GM23338 (cell line): Measurements from ENCODE around the gene C13orf46.

Experiments
- EZH2 ChIP-seq: fragments of 200-600 bp; sonication (generic); IDR thresholded peaks from one replicate; pipeline ENCODE4 v1.8.0; 2017; ENCODE audit warnings: antibody characterized with exemption, mild to moderate bottlenecking, low read depth; ENCODE audit not compliant: unreplicated experiment
- POLR2AphosphoS5 ChIP-seq: IDR thresholded peaks from 2 replicates; pipeline ENCODE4 v1.6.1; 2016; ENCODE audit warnings: antibody characterized with exemption, low read depth
- TF ChIP-seq, protein P1 (sequence below), 2 experiments: fragments of 200-600 bp in 1 of 2; sonication (generic) in 1 of 2; conservative IDR thresholded peaks; 2 replicates each; pipeline versions ENCODE4 v1.5.1 to v1.6.1; 2016 to 2017; ENCODE audit warnings: antibody characterized with exemption in 2 of 2, low read depth in 2 of 2, mild to moderate bottlenecking in 2 of 2, moderate library complexity in 1 of 2

DNA sequence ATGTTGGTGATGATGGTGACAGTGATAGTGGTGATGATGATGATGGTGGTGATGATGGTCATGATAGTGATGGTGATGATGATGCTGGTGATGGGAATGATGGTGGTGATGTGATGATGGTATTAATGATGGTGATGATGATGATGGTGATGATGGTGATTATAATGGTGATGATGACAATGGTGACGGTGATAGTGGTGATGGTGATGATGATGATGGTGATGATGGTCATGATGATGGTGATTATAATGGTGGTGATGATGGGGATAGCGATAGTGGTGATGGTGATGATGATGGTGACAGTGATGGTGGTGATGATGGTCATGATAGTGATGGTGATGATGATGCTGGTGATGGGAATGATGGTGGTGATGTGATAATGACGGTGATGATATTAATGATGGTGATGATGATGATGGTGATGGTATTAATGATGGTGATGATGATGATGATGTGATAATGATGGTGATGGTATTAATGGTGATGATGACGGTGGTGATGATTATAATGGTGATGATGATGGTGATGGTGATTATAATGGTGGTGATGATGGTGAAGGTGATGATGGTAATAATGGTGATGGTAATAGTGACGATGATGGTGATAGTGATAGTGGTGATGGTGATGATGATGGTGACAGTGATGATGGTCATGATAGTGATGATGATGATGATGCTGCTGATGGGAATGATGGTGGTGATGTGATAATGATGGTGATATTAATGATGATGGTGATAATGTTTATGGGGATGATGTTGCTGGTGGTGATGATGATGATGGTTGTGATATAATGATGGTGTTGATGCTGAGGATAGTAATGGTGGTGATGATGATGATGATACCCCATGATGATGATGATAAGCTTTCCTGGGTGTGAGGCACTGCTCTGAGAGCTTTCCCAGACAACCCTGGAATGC, 7.7 kb downstream of the C13orf46 start:
- no peak for TF ChIP-seq POLR2AphosphoS5
- no peak for TF ChIP-seq EZH2
- TF ChIP-seq, protein P1, sequence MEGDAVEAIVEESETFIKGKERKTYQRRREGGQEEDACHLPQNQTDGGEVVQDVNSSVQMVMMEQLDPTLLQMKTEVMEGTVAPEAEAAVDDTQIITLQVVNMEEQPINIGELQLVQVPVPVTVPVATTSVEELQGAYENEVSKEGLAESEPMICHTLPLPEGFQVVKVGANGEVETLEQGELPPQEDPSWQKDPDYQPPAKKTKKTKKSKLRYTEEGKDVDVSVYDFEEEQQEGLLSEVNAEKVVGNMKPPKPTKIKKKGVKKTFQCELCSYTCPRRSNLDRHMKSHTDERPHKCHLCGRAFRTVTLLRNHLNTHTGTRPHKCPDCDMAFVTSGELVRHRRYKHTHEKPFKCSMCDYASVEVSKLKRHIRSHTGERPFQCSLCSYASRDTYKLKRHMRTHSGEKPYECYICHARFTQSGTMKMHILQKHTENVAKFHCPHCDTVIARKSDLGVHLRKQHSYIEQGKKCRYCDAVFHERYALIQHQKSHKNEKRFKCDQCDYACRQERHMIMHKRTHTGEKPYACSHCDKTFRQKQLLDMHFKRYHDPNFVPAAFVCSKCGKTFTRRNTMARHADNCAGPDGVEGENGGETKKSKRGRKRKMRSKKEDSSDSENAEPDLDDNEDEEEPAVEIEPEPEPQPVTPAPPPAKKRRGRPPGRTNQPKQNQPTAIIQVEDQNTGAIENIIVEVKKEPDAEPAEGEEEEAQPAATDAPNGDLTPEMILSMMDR (conservative IDR thresholded peaks at IDR 0.05; ENCODE audit: low read depth in 2 of 2): no peak
